ENCODE measurements around the gene UVRAG.

Gene UVRAG

DNA sequence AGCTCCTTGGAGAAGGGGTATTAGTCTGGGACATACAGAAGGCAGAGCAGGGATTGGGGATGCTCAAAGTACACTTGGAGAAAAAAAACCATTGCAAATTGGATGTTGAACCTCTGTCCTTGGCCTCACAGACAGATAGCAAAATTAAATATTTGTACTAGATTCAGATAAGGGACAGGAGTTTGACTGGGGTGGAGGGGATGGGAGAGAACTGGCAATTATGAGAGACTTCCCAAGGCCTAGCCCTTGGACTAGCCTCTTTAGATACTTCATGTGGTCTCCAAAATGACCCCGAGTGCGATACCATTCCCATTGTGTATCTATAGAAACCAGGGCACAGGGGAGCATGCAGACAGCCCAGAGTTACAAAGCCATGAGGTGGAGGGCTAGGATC, 30.9 kb upstream of the UVRAG start:
- DNase-seq: no peak

DNA sequence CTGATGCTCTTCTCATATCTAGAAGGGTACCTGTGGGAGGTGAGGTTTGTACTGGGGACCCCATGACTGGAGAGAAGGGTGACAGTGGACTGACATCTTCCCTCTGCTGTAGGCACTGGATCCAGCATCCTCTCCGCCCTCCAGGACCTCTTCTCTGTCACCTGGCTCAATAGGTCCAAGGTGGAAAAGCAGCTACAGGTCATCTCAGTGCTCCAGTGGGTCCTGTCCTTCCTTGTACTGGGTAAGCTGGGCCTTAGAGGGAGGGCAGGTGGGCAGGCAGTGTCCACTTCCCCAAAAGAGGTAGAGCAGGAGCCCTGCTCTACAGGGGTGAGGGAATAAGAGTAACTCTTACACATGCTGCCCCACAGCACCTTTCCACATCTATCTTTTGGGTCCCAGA, 30.5 kb upstream of the UVRAG start:
- DNase-seq: no peak

DNA sequence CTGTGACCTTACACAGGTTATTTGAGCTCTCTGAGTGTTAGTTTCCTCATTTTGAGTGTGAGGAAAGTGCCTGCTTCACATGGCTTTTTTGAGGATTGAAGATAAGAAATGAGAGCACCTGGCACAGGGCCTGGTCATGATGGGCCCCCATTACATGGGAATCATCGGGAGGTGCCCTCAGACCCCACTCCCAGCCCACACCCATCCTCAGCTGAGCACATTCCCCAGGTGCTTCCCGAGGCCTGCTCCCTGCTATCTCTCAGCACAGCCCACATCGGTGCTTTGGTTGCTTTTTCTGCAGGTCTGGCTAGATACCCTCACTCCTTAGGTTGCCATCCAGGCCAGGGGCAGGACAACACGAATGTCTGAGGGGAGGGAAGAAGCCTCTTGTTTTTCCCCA, 29.8 kb upstream of the UVRAG start:
- no peak for DNase-seq

DNA sequence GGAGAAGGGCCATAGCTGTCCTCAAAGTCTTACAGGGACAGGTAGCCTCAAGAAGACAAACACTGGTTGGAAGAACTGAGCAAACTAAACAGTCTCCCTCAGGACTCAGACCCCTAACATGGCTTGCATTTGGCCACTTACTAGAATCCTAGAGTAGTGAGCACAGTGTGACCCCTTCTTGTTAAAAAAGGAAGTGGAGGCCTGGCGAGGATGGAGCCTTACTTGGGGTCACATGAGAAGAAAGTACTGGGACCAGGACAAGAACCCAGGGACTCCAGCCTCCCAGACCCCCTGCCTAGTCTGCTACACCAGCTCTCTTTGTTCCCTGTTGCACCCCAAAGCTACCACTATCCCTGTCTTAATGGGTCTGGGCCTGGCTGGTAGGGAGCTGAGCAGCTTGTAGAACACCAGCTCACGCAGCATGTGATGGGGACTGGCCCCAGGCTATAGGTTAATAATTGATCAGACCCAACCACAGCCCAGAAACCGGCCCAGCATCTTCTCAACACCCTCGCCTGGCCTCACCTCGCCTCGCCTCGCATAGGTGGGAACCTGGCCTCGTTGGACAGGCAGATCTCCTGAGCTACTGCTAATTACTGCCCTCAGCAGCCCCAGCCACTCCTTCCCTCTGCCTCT, 28.8 kb upstream of the UVRAG start:
- DNase-seq: no peak

DNA sequence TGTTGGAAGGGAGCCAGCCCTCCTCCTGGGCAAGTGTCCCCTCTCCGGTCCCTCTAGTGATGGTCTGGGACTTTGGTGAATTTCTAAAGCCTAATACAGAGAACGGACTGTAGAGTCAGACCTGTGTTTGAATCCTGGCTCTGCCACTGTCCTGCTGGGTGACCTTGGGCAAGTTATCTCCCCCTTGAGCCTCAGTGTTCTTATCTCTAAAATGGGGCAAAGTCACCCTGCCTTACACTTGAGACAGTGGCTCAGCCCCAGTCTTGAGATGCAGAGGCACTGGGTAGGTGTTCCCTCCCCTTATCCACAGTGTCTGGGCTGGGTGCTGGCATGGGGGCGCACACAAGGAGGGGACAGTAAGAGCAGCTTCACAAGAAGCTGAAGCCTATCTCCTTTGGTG, 25.5 kb upstream of the UVRAG start:
- DNase-seq: no peak

DNA sequence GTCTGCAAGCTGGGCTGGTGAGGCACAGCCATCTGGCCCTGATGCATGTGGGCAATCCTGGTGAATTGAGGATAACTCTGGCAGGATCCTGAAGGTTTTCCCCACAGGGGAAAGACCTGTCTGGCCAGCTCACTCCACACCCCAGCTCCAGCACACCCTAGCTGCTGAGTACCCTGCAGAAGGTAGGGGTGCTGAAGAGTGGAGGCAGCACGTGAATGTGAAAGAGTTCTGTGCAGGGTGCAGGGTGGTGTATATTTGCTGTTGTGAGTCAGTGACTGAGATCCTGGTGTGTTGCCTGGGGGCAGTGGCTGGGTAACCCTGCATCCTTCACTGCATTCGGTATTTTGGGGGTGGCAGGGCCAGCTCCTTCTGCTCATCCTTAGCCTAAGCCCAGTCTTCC, 24.0 kb upstream of the UVRAG start:
- DNase-seq: no peak

DNA sequence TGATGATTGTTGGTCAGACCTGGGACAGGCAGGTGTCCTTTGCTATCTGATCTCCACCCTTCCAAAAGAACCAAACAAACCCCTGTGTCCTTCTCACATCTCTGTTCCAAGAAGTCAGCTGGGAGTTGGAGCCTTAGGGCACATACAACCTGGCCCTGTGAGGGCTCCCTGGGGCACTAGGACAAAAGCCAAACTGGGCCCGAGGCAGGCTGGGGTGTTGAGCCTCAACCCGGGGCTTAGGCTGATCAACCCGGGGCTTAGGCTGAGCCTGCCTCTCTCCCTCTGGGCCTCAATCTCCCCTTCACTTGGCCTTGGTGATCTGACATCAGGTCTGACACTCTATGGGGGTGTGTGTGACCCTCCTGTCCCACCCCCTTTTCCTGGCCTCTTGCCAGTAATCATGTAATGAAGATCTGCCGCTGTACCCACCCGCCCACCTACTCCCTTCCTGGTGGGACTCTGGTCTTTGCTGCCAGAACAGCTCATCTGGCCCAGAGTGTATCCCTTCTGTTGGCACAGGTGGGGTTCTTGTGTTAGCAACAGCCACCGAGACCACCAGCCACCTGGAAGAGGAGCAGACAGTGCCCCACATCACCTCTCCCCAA, 22.8 kb upstream of the UVRAG start:
- no peak for DNase-seq

GRCh38 chr11:75792997-75793800, 21.8 kb upstream of the UVRAG start:
- DNase-seq: no peak

- no peak for DNase-seq
Measured at GRCh38 chr11:75793966-75794365, 21.0 kb upstream of the UVRAG start.

DNA sequence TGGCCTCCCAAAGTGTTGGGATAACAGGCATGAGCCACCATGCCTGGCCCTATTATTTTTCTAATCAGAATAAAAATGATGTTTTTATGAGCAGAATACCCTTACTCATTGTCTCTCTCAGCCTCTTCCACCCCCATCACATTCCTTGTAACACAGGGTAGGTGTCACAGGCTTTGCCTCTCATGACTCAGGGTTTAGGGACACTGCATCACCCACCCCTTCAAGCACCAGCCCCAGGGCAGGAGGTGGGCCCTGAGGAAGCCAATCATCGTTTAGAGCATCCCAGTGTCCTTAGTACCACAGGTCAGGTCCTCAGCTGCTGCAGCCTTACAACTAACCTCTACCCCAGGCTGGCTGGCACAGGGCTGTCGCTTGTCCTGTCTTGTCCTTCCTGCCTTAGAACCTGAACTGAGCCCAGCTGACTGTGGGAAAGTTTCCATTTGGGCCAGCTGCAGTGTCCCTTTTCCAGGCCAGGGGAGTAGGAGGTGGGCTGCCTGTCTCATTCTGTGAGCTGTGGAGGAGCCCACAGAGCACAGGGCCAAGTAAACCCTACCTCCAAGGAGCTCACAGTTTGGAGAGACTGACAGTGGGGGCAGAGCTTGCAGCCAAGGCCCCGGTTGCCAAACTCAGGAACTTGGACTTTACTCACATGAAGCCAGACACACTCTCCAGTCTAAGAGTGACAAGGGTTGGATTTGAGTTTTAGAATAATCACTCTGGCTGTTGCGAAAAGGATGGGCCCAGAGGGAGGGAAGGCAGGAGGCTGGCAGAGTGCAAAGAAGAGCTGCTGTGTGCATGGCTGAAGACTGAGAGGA, 19.5 kb upstream of the UVRAG start:
- no peak for DNase-seq

DNA sequence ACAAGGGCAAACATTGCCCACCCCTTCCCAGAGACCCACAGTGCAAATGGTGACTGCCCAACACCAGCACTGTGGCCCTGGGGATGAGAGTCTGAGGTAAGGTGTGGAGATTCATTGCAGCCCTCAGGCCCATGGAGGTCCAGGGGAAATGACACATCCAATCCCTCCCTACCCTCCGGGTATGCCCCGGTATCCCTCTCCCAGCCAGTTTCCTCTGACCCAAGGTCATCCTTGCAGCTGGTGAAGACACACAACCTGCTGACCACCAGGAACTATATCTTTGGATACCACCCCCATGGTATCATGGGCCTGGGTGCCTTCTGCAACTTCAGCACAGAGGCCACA, 18.9 kb upstream of the UVRAG start:
- no peak for DNase-seq

GRCh38 chr11:75797116-75797515, 17.9 kb upstream of the UVRAG start:
- no peak for DNase-seq

DNA sequence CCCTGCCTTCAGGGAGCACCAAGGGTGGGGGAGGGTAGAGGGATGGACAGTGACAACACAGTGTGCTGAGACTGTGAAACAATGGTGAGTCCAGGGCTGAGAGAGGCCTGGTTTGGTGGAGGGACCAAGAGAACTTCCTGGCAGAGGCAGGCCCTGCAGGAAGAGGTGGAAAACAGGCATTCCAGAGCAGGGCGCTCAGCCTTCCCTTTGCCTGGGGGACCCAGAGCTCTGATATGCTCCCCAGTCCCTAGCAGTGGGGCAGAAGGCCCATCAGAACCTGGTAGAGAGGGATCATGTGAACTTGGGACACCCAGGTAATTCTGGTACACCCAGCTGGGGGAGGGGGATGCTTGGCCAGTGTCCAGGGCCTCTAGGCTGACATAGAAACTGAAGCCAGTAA, 17.2 kb upstream of the UVRAG start:
- no peak for DNase-seq

DNA sequence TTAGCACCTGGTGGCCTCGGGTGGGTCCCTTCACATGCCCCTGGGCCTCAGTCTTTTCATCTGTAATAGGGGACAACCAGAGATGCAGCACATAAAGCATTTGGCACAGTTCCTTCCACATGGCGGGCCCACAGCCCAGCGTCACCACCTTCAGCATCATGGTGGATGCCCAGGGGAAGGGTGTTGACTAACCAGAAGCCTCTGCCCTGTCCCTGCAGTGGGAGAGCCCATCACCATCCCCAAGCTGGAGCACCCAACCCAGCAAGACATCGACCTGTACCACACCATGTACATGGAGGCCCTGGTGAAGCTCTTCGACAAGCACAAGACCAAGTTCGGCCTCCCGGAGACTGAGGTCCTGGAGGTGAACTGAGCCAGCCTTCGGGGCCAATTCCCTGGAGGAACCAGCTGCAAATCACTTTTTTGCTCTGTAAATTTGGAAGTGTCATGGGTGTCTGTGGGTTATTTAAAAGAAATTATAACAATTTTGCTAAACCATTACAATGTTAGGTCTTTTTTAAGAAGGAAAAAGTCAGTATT, 14.8 kb upstream of the UVRAG start:
- no peak for DNase-seq

GRCh38 chr11:75800728-75801361, 14.2 kb upstream of the UVRAG start:
- no peak for DNase-seq

- DNase-seq: no peak
Measured at GRCh38 chr11:75801362-75802020, 13.5 kb upstream of the UVRAG start.

GRCh38 chr11:75802021-75802912, 12.7 kb upstream of the UVRAG start:
- DNase-seq: no peak

- DNase-seq: peak; percentile 42
Measured at GRCh38 chr11:75802913-75803820, 11.8 kb upstream of the UVRAG start.

GRCh38 chr11:75809111-75809510, 5.9 kb upstream of the UVRAG start:
- no peak for DNase-seq

GRCh38 chr11:75809991-75810390, 5.0 kb upstream of the UVRAG start:
- no peak for DNase-seq

Measured in COR-L47 (cell line).